Skeletal muscle tissue (tissue), 4 donors: ENCODE results near the gene BOK. TPM values are rescaled to one million over a fixed set of nuclear protein-coding genes. Genes with fewer than 3 reads are reported as not detected.

Experiments used
- H3K27ac ChIP-seq: one replicate; pipeline ENCODE4 v1.7.0; 2013; ENCODE audit warnings: mild to moderate bottlenecking, low read depth, low read length, inconsistent platforms
- H3K27me3 ChIP-seq, 3 donors: one replicate each; pipeline ENCODE4 v1.7.0; 2013; ENCODE audit warnings: low read length in 3 of 3; ENCODE audit not compliant: control insufficient read depth in 3 of 3, insufficient read depth in 3 of 3
- H3K36me3 ChIP-seq, 3 donors: one replicate each; pipeline ENCODE4 v1.7.0; 2013; ENCODE audit warnings: low read length in 3 of 3; ENCODE audit not compliant: control insufficient read depth in 3 of 3, insufficient read depth in 3 of 3
- H3K4me1 ChIP-seq, 3 donors: one replicate each; pipeline ENCODE4 v1.7.0; 2013; ENCODE audit warnings: low read length in 3 of 3, mild to moderate bottlenecking in 3 of 3; ENCODE audit not compliant: control insufficient read depth in 3 of 3, insufficient read depth in 3 of 3
- H3K4me3 ChIP-seq, 3 donors: one replicate each; pipeline ENCODE4 v1.7.0; 2013; ENCODE audit warnings: low read length in 3 of 3
- H3K9ac ChIP-seq, 3 donors: one replicate each; pipeline ENCODE4 v1.7.0; 2013; ENCODE audit warnings: low read length in 3 of 3, mild to moderate bottlenecking in 3 of 3, moderate library complexity in 2 of 3, low read depth in 1 of 3
- H3K9me3 ChIP-seq, 3 donors: one replicate each; pipeline ENCODE4 v1.7.0; 2013; ENCODE audit warnings: low read length in 3 of 3; ENCODE audit not compliant: control insufficient read depth in 3 of 3
- total RNA-seq: library from RNA; depleted of rRNA; stranded (reverse); fragments of >200 nt; gene quantifications from one replicate; pipeline ENCODE4 v1.2.3, GENCODE V29; 2014
- donor health status: Osteomylitis.

BOK gene
- total RNA-seq, 1 donor from 2014 or later: 25.1 TPM

DNA sequence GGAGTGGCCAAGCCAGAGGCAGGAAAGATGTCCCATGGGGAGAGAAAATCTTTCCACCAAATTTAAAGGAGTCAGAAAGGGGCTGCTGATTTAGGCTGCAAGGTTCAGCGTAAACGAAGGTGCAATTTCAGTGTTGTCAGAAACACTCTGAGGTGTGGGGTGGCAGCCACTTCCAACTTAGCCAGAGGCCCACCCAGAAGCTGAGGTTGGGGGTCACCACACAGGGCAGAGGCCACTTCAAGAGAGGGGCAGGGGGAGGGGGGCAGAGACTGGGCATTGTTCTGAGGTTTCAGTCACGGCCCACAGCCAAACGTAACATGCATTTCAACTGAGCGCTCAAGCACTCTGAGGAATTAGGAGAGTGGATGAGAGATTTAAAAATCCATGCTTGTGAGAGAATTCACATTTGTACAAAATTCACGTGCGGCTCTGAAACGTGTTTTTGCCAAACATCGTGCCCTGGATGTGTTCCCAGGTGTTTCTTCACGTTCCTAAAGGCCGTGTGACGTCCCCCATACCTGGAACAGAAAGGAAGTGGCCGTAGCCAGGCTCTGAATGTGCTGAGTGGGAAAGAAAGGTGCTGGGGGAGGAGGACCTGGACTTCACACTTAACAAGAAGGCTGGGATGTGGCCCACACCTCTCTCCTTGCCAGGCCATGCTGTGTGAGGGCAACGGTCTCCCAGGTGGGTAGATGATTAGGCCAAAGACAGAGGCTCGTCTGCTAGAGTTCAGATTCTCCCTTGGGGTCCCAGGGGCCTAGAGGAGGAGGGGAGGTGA is 19.5 kb upstream of the BOK start:
- Histone ChIP-seq H3K9ac (no peak overlapping the region), H3K9me3 (no peaks in the 10 kb centered on the region), H3K36me3 (no peaks in the 10 kb centered on the region), H3K27me3 (peaks cover 6 to 11% (median 10%) of the 10 kb centered on the region in 3 donors), H3K4me3 (no peak overlapping the region), H3K4me1 (peaks cover 9 to 19% (median 18%) of the 10 kb centered on the region in 3 donors), H3K27ac (no peak overlapping the region)

DNA sequence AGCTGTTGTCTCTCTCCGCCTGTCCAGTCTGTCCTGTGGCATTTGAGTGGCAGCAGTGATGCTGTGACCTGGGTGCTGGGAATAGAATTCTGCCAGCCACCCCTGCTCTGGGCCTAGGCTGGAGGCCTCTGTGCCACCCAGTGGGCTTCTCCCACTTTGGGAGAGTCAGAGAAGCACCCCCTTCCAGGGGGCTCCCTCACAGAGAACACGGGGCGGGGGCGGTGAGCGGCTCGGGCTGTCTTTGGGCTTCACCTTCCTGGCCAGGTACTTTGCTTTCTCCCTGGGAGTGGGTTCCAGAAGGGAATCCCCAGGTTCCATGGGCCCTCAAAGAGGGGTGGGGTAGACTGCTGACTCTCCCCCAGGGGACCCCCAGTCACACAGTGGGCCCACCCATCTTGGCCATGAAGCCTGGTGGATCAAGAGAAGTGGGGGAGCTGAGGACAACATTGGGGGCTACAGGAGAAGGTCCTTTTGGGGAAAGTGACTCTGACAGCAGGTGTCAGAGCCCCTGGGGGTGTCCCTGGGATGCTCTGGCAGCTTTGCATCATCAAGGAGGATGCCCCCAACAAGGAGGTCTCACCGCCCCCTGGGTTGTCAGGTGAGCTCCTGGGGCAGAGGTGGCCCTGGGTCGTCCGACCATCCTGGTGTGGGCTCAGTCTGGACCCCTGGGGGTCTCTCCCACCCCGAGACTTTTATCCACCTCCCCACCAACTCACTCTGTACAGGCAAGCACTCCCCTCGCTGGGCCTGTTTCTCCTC is 18.8 kb upstream of the BOK start:
- H3K9me3 ChIP-seq: no peaks in the 10 kb centered on the region
- H3K27me3 ChIP-seq: peaks cover 3 to 14% (median 14%) of the 10 kb centered on the region in 3 donors
- H3K36me3 ChIP-seq: no peaks in the 10 kb centered on the region
- no peak overlapping the region for H3K27ac ChIP-seq
- peak overlapping the region in 1 of 3 donors; percentile 38 for H3K9ac ChIP-seq
- H3K4me1 ChIP-seq: peaks cover 9 to 19% (median 18%) of the 10 kb centered on the region in 3 donors
- H3K4me3 ChIP-seq: no peak overlapping the region

DNA sequence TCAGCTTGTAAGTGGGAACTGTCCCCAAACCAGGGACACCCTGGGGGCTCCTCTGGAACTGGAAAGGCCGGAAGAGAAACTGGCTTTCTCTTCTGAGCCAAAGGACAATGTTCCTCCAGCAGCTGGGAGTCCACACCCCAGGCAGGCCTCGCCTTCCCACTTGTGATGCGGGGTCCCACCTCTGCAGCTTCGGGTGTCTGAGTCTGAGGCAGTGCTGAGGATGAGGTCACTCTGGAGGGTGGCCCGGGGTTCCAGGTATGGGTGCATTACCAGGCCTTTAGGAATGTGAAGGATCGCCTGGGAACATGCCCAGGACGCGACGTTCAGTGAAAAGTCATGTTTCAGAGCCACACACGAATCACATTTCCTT is 18.2 kb upstream of the BOK start:
- Histone ChIP-seq H3K4me1 (peaks cover 9 to 19% (median 18%) of the 10 kb centered on the region in 3 donors), H3K9ac (peak overlapping the region; percentile 38 to 74 (median 43)), H3K9me3 (no peaks in the 10 kb centered on the region), H3K36me3 (no peaks in the 10 kb centered on the region), H3K4me3 (peak overlapping the region; percentile 71 to 75 (median 72)), H3K27me3 (peaks cover 3 to 19% (median 18%) of the 10 kb centered on the region in 3 donors), H3K27ac (no peak overlapping the region)

DNA sequence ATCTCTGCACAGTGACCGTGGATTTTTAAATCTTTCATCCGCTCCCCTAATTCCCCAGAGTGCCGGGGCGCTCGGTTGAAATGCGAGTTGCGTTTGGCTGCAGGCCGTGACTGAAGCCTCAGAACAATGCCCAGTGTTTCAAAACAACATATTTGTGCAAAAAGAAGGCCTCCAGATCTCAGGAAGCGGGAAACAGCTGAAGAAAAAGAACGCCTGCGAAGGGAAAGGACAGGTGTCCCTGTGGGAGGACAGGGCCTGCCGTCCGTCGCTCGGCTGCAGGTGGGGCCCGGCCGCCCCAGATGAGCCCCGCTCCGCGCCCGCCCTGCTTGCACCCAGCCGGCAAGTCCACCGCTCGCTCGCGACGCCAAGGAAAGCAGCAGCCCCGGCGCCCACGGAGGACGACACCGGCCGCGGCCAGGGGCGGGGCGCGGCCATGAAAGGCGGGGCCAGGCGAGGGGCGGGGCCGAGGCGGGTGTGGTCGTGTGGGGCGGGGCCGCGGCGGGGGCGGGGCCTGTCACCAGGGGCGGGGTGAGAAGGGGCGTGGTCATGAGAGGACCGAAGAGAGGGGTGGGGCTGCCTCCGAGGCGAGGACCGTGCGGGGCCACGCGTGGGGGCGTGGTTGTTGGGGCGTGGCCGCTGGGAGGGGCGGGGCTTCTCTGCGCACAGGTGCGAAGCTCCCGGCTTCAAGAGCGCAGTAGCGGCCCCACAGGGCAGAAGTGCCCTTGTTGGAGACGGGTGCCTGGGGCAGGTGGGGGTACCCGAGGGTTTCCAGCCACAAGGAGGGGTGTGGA is 17.6 kb upstream of the BOK start:
- no peaks in the 10 kb centered on the region for H3K36me3 ChIP-seq
- no peaks in the 10 kb centered on the region for H3K9me3 ChIP-seq
- no peak overlapping the region for H3K27ac ChIP-seq
- peak overlapping the region; percentile 71 to 75 (median 72) for H3K4me3 ChIP-seq
- peaks cover 9 to 25% (median 22%) of the 10 kb centered on the region in 3 donors for H3K4me1 ChIP-seq
- H3K27me3 ChIP-seq: peaks cover 3 to 25% (median 24%) of the 10 kb centered on the region in 3 donors
- peak overlapping the region; percentile 38 to 74 (median 43) for H3K9ac ChIP-seq

DNA sequence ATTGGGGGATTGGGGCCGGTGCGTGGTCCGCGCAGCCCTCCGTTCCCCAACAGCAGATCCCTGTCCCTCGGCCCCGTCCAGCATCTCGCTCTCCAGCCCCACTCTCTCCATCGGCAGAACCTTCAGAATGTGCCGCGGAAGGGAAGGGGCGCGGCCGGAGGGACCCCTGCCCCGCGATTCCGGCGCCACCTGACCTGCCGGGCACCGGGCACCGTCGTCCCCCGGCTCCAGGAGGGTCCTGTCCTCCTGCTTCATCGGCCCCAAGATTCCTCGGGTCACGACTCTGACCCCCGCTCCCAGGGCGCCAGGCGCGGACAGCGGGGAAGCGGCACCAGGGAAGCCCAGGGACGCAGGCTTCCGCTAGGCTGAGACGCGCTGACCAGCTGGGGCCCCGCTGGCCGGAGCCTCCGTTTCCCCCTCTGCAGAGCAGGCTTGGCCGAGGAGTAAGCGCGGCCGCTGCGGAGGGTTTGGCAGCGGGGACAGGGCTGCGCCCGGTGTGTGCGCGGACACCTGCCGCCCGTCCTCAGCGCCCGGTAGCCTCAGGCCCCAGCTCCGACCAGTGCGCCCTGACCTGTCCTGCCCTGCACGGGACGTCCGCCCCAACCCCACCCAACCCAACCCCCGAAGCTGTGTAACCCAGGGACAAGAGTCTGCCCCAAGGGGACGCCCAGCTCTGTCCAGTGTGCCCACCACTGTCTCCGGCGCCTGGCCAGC is 16.8 kb upstream of the BOK start:
- Histone ChIP-seq H3K9me3 (no peaks in the 10 kb centered on the region), H3K9ac (no peak overlapping the region), H3K4me3 (peak overlapping the region in 2 of 3 donors; percentile 32 to 60), H3K27me3 (peaks cover 3 to 31% (median 31%) of the 10 kb centered on the region in 3 donors), H3K36me3 (no peaks in the 10 kb centered on the region), H3K4me1 (peaks cover 11 to 29% (median 26%) of the 10 kb centered on the region in 3 donors), H3K27ac (no peak overlapping the region)

DNA sequence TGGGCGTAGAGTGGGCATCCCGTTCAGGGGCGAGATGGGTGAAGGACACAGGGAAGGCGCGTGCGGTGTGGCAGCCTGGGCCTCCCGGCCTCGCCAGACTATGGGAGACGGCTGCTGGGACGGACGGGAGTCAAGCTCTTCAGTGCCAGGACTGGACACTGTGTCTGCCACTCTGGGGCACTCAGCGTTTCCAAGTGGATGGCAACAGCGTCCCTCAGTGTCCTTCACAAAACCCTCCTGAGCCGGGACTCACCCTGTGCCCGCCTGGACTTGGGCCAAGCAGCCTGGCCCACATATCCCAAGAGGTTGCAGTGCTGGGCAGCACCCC is 16.3 kb upstream of the BOK start:
- Histone ChIP-seq H3K27me3 (peaks cover 3 to 36% (median 36%) of the 10 kb centered on the region in 3 donors), H3K27ac (no peak overlapping the region), H3K36me3 (no peaks in the 10 kb centered on the region), H3K9me3 (no peaks in the 10 kb centered on the region), H3K4me3 (peak overlapping the region in 1 of 3 donors; percentile 45), H3K4me1 (peaks cover 16 to 34% (median 32%) of the 10 kb centered on the region in 3 donors), H3K9ac (no peak overlapping the region)

DNA sequence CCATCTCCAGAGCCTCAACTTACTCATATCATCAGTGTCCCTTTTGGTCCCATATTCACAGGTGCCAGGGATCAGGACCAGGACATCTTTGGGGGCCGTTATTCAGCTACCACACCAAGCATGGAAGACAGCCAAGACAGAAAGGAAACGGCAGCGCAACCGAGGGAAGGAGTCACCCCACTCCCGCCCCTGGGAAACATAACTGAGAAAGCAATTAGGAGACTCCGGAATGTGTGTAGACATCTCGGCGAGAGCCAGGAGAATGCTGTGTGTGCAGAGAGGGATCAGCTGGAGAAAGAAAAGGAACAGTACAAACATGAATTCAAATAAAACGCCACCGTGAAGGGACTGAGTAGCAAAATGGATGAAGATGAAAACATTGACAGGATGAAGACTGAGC is 13.4 kb upstream of the BOK start:
- H3K27ac ChIP-seq: no peak overlapping the region
- no peak overlapping the region for H3K9ac ChIP-seq
- peaks cover 3 to 47% (median 36%) of the 10 kb centered on the region in 3 donors for H3K27me3 ChIP-seq
- peaks cover 17 to 35% (median 33%) of the 10 kb centered on the region in 3 donors for H3K4me1 ChIP-seq
- H3K9me3 ChIP-seq: no peaks in the 10 kb centered on the region
- H3K4me3 ChIP-seq: no peak overlapping the region
- no peaks in the 10 kb centered on the region for H3K36me3 ChIP-seq

DNA sequence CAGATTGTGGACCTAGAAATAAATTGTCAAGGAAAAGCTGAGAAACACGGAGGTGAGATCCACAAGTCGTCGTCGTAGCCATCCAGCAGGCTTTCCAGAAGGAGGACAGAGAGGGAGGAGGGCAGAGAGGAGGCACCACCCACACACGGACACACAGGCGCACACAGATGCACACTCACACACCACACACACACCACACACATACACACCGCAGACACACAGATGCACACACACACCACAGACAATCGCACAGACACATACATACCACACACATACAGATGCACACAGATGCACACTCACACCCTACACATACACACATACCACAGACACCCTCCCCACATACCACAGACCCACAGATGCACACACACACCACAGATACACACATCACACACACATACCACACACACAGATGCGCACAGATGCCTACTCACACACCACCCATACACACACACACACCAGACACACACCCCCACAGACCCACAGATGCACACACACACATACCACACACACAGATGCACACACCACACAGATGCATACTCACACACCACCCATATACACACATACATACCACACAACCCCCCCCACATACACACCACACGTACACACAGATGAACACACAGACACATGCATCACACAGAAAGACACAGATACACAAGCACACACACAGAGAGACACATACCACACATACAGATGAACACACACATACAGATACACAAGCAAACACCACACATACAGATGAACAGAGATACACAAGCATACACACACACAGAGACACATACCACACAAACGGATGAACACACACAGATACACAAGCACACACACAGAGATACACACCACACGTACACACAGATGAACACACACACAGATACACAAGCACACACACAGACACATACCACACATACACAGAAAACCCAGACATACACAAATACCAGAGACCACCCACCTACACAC is 12.7 kb upstream of the BOK start:
- H3K4me1 ChIP-seq: peaks cover 13 to 28% (median 26%) of the 10 kb centered on the region in 3 donors
- H3K36me3 ChIP-seq: no peaks in the 10 kb centered on the region
- no peak overlapping the region for H3K27ac ChIP-seq
- no peak overlapping the region for H3K9ac ChIP-seq
- no peak overlapping the region for H3K4me3 ChIP-seq
- no peaks in the 10 kb centered on the region for H3K9me3 ChIP-seq
- H3K27me3 ChIP-seq: peaks cover 7 to 47% (median 36%) of the 10 kb centered on the region in 3 donors
